OCI-LY7 (cell line): Measurements from ENCODE around the gene C1orf21. TPM values are rescaled to one million over a fixed set of nuclear protein-coding genes. Genes with fewer than 3 reads are reported as not detected.

Experiments
- BruUV-seq: library from RNA; stranded (reverse); fragments of 400-500 nt; replicated peaks from 2 replicates; lab custom pipeline; 2021; lab: Mats Ljungman, UMichigan
- CTCF ChIA-PET: fragments of 300-600 bp; sonication (Branson Sonifier 250); formaldehyde crosslinking; loops from one replicate; lab custom pipeline; 2022; ENCODE audit warnings: antibody characterized with exemption; ENCODE audit not compliant: unreplicated experiment; lab: Charles Lee
- POLR2A ChIA-PET: fragments of 300-600 bp; sonication (Branson Sonifier 250); formaldehyde crosslinking; loops from one replicate; lab custom pipeline; 2022; ENCODE audit warnings: antibody characterized with exemption; lab: Charles Lee
- DNase-seq: peaks from one replicate; pipeline ENCODE4 v3.0.0-alpha.2; 2015; ENCODE audit warnings: low spot score
- H2AFZ ChIP-seq: fragments of 200-600 bp; sonication (generic), shearing (Covaris generic); 2 replicates; pipeline ENCODE4 v1.6.1; 2014; ENCODE audit warnings: mild to moderate bottlenecking, antibody characterized with exemption, low read length, moderate library complexity
- H3K27ac ChIP-seq: fragments of 200-600 bp; sonication (generic); 2 replicates; pipeline ENCODE4 v1.5.1; 2014; ENCODE audit warnings: mixed run types, low read depth, mild to moderate bottlenecking, moderate library complexity, low read length, inconsistent platforms; ENCODE audit not compliant: poor library complexity, severe bottlenecking
- H3K36me3 ChIP-seq: fragments of 200-600 bp; sonication (generic); 2 replicates; pipeline ENCODE4 v1.6.1; 2014; ENCODE audit warnings: mild to moderate bottlenecking, antibody characterized with exemption, low read length, moderate library complexity, mixed read lengths; ENCODE audit not compliant: insufficient read depth
- H3K4me1 ChIP-seq: fragments of 200-600 bp; sonication (generic); 2 replicates; pipeline ENCODE4 v1.5.1; 2014; ENCODE audit warnings: mild to moderate bottlenecking, low read length; ENCODE audit not compliant: insufficient read depth, poor library complexity, severe bottlenecking
- H3K4me2 ChIP-seq: fragments of 200-600 bp; sonication (generic); 2 replicates; pipeline ENCODE4 v1.6.1; 2014; ENCODE audit warnings: mild to moderate bottlenecking, low read length
- H3K4me3 ChIP-seq: fragments of 200-600 bp; sonication (generic); 2 replicates; pipeline ENCODE4 v1.5.1; 2014; ENCODE audit warnings: mild to moderate bottlenecking, low read depth, low read length; ENCODE audit not compliant: poor library complexity, severe bottlenecking
- H3K79me2 ChIP-seq: fragments of 200-600 bp; sonication (generic); 2 replicates; pipeline ENCODE4 v1.6.1; 2016; ENCODE audit warnings: low read depth, mild to moderate bottlenecking, low read length, moderate library complexity, mixed read lengths; ENCODE audit not compliant: insufficient read depth
- H3K9me2 ChIP-seq: fragments of 200-600 bp; sonication (generic); 2 replicates; pipeline ENCODE4 v1.6.1; 2016; ENCODE audit warnings: mild to moderate bottlenecking, low read length, mixed read lengths; ENCODE audit not compliant: insufficient read depth
- H3K9me3 ChIP-seq: fragments of 200-600 bp; sonication (generic); 2 replicates; pipeline ENCODE4 v1.6.1; 2014; ENCODE audit warnings: mild to moderate bottlenecking, mixed run types, low read length, mixed read lengths
- H4K20me1 ChIP-seq: fragments of 200-600 bp; sonication (generic); 2 replicates; pipeline ENCODE4 v1.6.1; 2014; ENCODE audit warnings: mild to moderate bottlenecking, antibody characterized with exemption, low read length, moderate library complexity, mixed read lengths; ENCODE audit not compliant: insufficient read depth
- EZH2phosphoT487 ChIP-seq: fragments of 200-600 bp; sonication (generic); IDR thresholded peaks from 2 replicates; pipeline ENCODE4 v1.6.1; 2018; ENCODE audit warnings: low read depth, borderline replicate concordance, mild to moderate bottlenecking, mixed run types, antibody characterized with exemption, low read length, moderate library complexity, mixed read lengths
- intact Hi-C: fragments of 100-400 bp; cut with micrococcal nuclease; formaldehyde crosslinking; loops from one replicate; pipeline ENCODE4 v1.10.0; 2022; ENCODE audit not compliant: unreplicated experiment
- total RNA-seq, 2 experiments: library from RNA; depleted of rRNA in 1 of 2; stranded (reverse); fragments of >200 nt in 1 of 2; shearing (Covaris generic) in 1 of 2; gene quantifications; 2 replicates each; pipeline ENCODE4 v1.2.3, GENCODE V29; 2014 to 2022
- TF ChIP-seq, protein P1 (sequence below): fragments of 200-600 bp; sonication (generic); conservative IDR thresholded peaks from 2 replicates; pipeline ENCODE4 v1.5.1; 2014; ENCODE audit warnings: mild to moderate bottlenecking, antibody characterized with exemption, low read length, moderate library complexity, mixed read lengths

C1orf21 gene
- total RNA-seq, 2 experiments from 2014 or later: not detected

DNA sequence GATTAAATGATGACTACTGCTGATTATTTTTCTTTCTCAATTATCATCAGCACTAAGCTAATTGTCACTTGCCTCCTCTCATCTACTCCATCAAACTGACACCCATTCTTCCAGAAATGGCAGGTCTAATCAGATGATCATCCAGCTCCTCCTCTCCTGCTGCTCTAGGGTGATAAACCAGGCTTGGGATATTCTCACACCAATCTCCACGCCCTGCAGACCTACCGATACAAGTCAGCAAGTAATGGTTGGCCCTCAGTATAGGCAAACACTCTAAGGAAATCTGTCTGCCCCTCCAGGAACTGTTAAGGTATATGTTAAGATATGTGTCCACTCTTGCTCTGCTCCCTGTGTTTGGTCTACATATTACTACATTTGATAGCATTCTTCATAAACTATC, 36.3 kb upstream of the C1orf21 start:
- TF ChIP-seq, protein P1, sequence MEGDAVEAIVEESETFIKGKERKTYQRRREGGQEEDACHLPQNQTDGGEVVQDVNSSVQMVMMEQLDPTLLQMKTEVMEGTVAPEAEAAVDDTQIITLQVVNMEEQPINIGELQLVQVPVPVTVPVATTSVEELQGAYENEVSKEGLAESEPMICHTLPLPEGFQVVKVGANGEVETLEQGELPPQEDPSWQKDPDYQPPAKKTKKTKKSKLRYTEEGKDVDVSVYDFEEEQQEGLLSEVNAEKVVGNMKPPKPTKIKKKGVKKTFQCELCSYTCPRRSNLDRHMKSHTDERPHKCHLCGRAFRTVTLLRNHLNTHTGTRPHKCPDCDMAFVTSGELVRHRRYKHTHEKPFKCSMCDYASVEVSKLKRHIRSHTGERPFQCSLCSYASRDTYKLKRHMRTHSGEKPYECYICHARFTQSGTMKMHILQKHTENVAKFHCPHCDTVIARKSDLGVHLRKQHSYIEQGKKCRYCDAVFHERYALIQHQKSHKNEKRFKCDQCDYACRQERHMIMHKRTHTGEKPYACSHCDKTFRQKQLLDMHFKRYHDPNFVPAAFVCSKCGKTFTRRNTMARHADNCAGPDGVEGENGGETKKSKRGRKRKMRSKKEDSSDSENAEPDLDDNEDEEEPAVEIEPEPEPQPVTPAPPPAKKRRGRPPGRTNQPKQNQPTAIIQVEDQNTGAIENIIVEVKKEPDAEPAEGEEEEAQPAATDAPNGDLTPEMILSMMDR: no peak
- no peak for TF ChIP-seq EZH2phosphoT487
- CTCF ChIA-PET: no interaction called here
- Histone ChIP-seq H2AFZ (no peak overlapping the region), H3K9me3 (no peaks in the 10 kb centered on the region), H4K20me1 (no peaks in the 10 kb centered on the region), H3K9me2 (no peaks in the 10 kb centered on the region), H3K79me2 (no peaks in the 10 kb centered on the region), H3K4me2 (no peak overlapping the region), H3K36me3 (no peaks in the 10 kb centered on the region), H3K4me1 (no peaks in the 10 kb centered on the region), H3K4me3 (no peak overlapping the region), H3K27ac (no peak overlapping the region)
- no TSS peak for BruUV-seq
- POLR2A ChIA-PET: no interaction called here
- intact Hi-C loops: no loop called here
- DNase-seq: no peak

DNA sequence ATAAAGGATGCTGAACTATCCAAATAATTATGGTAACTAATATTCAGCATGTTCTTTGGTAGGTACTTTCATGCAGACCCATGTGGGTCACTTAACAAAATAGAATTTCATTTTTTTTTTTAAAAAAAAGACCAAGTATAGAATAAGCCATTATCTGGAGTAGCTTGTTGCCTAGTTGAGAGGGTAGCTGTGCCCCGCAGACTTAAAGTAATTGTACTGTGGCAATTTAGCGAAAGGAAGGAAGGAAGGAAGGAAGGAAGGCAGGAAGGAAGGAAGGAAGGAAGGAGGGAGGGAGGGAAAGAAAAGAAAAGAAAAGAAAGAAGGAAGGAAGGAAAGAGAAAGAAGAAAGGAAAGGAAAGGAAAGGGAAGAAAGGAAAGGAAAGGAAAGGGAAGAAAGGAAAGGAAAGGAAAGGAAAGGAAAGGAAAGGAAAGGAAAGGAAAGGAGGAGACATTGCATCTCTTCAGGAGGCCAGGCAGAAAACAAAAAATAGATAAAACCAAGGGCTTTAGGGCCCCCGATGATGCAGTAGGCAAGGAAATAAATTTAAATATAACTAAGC, 35.3 kb upstream of the C1orf21 start:
- no peak overlapping the region for H3K27ac ChIP-seq
- H3K9me2 ChIP-seq: no peaks in the 10 kb centered on the region
- no peaks in the 10 kb centered on the region for H4K20me1 ChIP-seq
- intact Hi-C loops: no loop called here
- no peaks in the 10 kb centered on the region for H3K79me2 ChIP-seq
- H3K36me3 ChIP-seq: no peaks in the 10 kb centered on the region
- POLR2A ChIA-PET: no interaction called here
- CTCF ChIA-PET: no interaction called here
- H3K4me1 ChIP-seq: no peaks in the 10 kb centered on the region
- H3K4me3 ChIP-seq: no peak overlapping the region
- DNase-seq: no peak
- TF ChIP-seq EZH2phosphoT487: no peak
- TF ChIP-seq, protein P1: no peak
- H3K9me3 ChIP-seq: no peaks in the 10 kb centered on the region
- H2AFZ ChIP-seq: no peak overlapping the region
- H3K4me2 ChIP-seq: no peak overlapping the region
- BruUV-seq: no TSS peak

DNA sequence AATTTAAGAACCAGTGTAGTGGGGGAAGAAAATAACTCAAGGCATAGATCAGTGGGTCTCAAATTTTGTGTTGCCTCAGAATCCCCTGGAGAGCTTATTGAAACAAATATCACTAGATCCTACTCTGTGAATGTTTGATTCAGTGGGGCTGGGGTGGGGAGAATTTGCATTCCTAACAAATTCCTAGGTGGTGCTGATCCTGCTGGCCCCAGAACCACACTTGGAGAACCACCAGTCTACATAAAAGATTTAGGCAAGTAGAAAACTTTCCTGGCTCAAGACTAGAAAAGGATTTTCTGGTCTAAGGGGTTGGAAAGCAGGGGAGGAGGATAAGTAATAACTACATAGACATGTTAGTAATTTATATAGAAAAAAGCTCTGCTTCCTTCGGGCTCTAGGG, 34.1 kb upstream of the C1orf21 start:
- Histone ChIP-seq H4K20me1 (no peaks in the 10 kb centered on the region), H3K36me3 (no peaks in the 10 kb centered on the region), H3K4me2 (no peak overlapping the region), H3K4me1 (no peaks in the 10 kb centered on the region), H2AFZ (no peak overlapping the region), H3K9me3 (no peaks in the 10 kb centered on the region), H3K79me2 (no peaks in the 10 kb centered on the region), H3K9me2 (no peaks in the 10 kb centered on the region), H3K4me3 (no peak overlapping the region), H3K27ac (no peak overlapping the region)
- POLR2A ChIA-PET: no interaction called here
- intact Hi-C loops: no loop called here
- no peak for DNase-seq
- no TSS peak for BruUV-seq
- TF ChIP-seq EZH2phosphoT487: no peak
- TF ChIP-seq, protein P1: no peak
- CTCF ChIA-PET: no interaction called here
